ENCODE results near the gene YPEL5. TPM values are rescaled to one million over a fixed set of nuclear protein-coding genes. Genes with fewer than 3 reads are reported as not detected.
A peak's percentile ranks its signal among the peaks of the same experiment; 100 is the strongest.

The YPEL5 gene
- total RNA-seq, 1 donor = 102 TPM

- H3K4me3 ChIP-seq (ENCODE audit: low read depth, low read length) = no peak overlapping the region
- DNase-seq (ENCODE audit: low read depth) = peak; percentile 90
- TF ChIP-seq CTCF (IDR thresholded peaks at IDR 0.05; ENCODE audit: insufficient read depth, low read length) = peak; percentile 98
Observed at GRCh38 chr2:30115141-30115980, 31.4 kb upstream of the YPEL5 start.

- DNase-seq (ENCODE audit: low read depth) = no peak
- no peak for TF ChIP-seq CTCF (IDR thresholded peaks at IDR 0.05; ENCODE audit: insufficient read depth, low read length)
- H3K4me3 ChIP-seq (ENCODE audit: low read depth, low read length) = no peak overlapping the region
Observed at GRCh38 chr2:30115981-30116285, 30.9 kb upstream of the YPEL5 start.

GRCh38 chr2:30122362-30122761, 24.4 kb upstream of the YPEL5 start:
- DNase-seq (ENCODE audit: low read depth) = no peak
- TF ChIP-seq CTCF (IDR thresholded peaks at IDR 0.05; ENCODE audit: insufficient read depth, low read length) = no peak
- no peak overlapping the region for H3K4me3 ChIP-seq (ENCODE audit: low read depth, low read length)

GRCh38 chr2:30127016-30127893, 19.6 kb upstream of the YPEL5 start:
- DNase-seq (ENCODE audit: low read depth) = peak; percentile 69

GRCh38 chr2:30134582-30134981, 12.2 kb upstream of the YPEL5 start:
- DNase-seq (ENCODE audit: low read depth) = no peak
- H3K4me3 ChIP-seq (ENCODE audit: low read depth, low read length) = no peak overlapping the region
- no peak for TF ChIP-seq CTCF (IDR thresholded peaks at IDR 0.05; ENCODE audit: insufficient read depth, low read length)

More at GRCh38 chr2:30127016-30127893, 19.6 kb upstream of the YPEL5 start:
- no peak for TF ChIP-seq CTCF (IDR thresholded peaks at IDR 0.05; ENCODE audit: insufficient read depth, low read length)
- no peak overlapping the region for H3K4me3 ChIP-seq (ENCODE audit: low read depth, low read length)

- no peak for DNase-seq (ENCODE audit: low read depth)
- no peak for TF ChIP-seq CTCF (IDR thresholded peaks at IDR 0.05; ENCODE audit: insufficient read depth, low read length)
- H3K4me3 ChIP-seq (ENCODE audit: low read depth, low read length) = no peak overlapping the region
Observed at GRCh38 chr2:30135541-30135940, 11.3 kb upstream of the YPEL5 start.
